Ammon's horn (tissue), 1 donor: ENCODE data around the gene OR13C9.
"Not testable (repeated sequence)": the region's sequence is repeated elsewhere in the genome, so short reads cannot be mapped to it uniquely, and the experiment has no call there.

Experiments used
- DNase-seq: peaks from one replicate; pipeline ENCODE4 v3.0.0-alpha.2; 2016; ENCODE audit warnings: low spot score

The OR13C9 gene, protein sequence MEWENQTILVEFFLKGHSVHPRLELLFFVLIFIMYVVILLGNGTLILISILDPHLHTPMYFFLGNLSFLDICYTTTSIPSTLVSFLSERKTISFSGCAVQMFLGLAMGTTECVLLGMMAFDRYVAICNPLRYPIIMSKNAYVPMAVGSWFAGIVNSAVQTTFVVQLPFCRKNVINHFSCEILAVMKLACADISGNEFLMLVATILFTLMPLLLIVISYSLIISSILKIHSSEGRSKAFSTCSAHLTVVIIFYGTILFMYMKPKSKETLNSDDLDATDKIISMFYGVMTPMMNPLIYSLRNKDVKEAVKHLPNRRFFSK

GRCh38 chr9:104618104-104618503, at the start of gene OR13C9:
OR13C9 (minus strand) TSS chr9:104618204; CDS start chr9:104618204, 0 bp downstream.
- no peak for DNase-seq

GRCh38 chr9:104658496-104659195, 40.6 kb upstream of the OR13C9 start:
- DNase-seq = no peak

DNA sequence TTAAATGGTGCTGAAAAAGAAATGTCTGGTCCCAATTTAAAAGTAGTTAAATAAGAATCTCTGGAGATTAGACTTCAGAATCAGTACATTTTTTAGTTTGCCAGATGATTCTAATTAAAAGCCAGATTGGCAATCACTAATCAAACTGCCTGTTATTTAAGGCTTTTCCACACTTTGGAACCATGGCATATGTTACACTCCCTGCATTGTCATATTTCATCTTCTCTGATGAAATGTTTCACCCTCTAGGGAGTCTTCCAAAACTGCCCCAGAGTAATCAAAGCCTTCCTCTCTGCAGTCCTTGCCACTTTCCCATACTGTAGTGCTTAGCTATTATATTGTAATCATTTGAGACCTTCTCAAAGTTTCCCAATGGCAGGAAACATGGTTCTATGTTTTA, 17.5 kb upstream of the OR13C9 start:
- peak; percentile 23 for DNase-seq

DNA sequence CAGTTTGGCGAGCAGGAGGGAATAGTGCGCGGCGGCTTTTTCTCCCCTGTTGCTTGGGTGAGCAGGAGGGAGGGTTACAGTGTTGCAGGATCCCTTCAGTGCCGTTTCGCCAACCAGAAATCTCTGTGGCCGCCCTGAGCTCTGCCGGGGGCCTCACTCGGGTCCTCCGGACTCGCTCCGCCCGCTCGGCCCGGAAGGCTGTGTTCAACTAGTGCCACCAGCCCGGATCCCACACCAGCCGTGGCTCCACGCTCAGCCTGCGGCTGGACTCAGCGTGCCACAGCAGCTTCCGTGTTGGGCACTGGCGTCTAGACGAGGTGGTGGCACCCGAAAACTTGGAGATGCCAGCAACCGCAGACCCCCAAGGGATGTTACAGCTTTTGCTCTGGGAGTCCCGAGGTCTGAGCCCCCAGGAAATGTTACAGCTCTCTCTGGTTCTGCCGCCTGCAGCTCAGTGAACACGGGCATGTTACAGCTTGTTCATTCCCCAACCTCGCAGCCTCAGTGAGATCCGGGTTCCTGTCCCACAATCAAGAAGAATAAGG, 16.0 kb upstream of the OR13C9 start:
- no peak for DNase-seq

- DNase-seq = not testable (repeated sequence)
These were observed 8.0 kb upstream of the OR13C9 start for GRCh38 chr9:104625964-104626363.

- DNase-seq = no peak
These were observed 586 bp downstream of the OR13C9 start for GRCh38 chr9:104617418-104617817.

DNA sequence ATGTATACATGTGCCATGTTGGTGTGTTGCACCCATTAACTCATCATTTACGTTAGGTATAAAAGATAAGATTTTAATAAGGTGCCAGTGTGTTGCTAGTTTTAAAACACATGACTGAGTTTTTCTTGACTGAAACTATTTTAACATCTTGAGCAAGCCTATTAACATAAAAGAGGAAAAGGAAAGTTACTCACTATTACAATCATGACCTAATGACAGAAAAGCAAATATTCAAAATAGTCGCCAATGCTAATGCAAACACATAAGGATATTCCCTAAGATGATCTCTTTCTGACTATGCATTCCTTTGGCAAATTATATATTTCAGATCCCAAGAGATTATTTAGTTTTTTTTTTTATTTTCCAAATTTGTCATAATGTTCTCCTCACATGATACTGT, 6.8 kb downstream of the OR13C9 start:
- no peak for DNase-seq

GRCh38 chr9:104608336-104608735, 9.7 kb downstream of the OR13C9 start:
- no peak for DNase-seq

GRCh38 chr9:104606152-104606551, 11.9 kb downstream of the OR13C9 start:
- DNase-seq = no peak

DNA sequence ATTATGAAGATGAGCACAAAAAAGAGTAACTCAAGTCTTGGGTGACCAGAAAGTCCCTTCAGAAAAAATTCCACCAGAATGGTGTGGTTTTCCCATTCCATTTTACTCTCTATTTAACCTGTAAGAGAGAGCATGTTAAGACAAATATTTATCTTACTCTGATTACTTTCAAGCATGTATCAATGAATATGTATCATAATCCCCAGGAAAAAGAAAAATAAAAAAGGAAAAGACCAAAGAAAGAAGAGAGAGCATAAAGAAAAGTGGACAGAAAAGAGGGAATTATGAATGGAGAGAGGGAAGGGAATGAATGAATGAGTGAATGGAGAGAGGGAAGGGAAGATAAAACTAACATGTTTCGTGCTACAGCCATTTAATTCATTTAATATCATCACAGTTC, 12.5 kb downstream of the OR13C9 start, which contains the start of gene OR13C2:
Gene OR13C2 (minus strand): TSS at position 101 of the 400 bp plus-strand sequence. CDS start 0 bp downstream, at position 101.
- not testable (repeated sequence) for DNase-seq

- no peak for DNase-seq
These were observed 13.2 kb downstream of the OR13C9 start for GRCh38 chr9:104604801-104605200.

DNA sequence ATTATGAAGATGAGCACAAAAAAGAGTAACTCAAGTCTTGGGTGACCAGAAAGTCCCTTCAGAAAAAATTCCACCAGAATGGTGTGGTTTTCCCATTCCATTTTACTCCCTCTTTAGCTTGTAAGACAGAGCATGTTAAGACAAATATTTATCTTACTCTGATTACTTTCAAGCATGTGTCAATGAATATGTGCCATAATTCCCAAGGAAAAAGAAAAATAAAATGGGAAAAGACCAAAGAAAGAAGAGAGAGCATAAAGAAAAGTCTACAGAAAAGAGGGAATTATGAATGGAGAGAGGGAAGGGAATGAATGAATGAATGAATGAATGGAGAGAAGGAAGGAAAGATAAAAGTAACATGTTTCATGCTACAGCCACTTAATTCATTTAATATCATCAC, 18.7 kb downstream of the OR13C9 start, which contains the start of gene OR13C5:
Gene OR13C5 (minus strand): TSS at position 101 of the 400 bp plus-strand sequence. CDS start 0 bp downstream, at position 101.
- not testable (repeated sequence) for DNase-seq

DNA sequence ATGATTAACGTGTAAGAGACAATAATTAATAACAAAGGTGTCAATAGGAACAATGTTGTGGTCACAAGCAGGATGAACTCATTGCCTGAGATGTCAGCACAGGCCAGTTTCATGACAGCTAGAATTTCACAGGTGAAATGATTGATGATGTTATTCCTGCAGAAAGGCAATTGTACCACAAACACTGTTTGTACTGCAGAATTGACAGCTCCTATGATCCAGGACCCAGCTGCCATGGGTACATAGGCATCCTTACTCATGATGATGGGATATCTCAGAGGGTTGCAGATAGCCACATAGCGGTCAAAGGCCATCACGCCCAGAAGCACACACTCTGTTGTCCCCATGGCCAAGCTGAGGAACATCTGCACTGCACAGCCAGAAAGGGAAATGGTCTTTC, 19.3 kb downstream of the OR13C9 start:
- DNase-seq = not testable (repeated sequence)

GRCh38 chr9:104589626-104590025, 28.4 kb downstream of the OR13C9 start:
- DNase-seq = no peak

GRCh38 chr9:104586496-104587180, 31.4 kb downstream of the OR13C9 start:
- no peak for DNase-seq

DNA sequence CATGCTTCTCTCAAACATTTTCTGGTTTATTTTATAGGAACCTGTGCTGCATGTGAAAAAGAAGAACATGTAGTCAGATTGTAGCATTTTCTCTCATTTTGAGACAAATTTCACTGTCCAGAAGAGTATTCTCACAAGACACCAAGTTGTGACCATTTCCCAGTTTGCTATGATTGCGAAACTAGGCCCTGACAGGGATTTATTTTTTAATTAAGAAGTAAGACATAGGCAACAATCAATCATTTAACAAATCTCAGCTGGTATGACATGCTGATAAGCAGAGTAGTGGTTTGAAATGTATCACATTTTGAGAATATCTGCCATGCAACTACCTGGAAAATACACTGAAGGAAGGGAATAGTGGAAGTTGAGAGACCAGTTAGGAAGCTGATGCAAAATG, 37.4 kb downstream of the OR13C9 start:
- no peak for DNase-seq

DNA sequence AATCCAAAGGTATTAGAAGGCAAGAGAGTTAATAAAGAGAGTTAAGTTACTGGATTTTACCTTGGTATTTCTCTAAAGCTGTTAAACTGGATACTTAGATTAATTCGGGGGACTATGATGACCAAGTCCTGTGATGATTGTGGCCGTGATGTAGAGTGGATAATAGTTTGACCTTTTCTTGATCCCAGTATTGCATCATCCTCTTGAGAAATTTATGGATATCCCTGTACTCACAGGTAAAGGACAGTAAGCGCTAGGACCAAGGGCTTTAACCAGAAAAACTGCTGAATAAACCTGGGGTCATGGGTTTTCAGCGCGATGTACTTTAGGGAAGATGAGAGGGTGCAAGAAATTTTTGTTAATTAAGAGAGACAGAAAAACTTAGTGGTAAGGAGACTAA, 40.7 kb downstream of the OR13C9 start:
- no peak for DNase-seq

GRCh38 chr9:104575456-104575855, 42.5 kb downstream of the OR13C9 start:
- no peak for DNase-seq

DNA sequence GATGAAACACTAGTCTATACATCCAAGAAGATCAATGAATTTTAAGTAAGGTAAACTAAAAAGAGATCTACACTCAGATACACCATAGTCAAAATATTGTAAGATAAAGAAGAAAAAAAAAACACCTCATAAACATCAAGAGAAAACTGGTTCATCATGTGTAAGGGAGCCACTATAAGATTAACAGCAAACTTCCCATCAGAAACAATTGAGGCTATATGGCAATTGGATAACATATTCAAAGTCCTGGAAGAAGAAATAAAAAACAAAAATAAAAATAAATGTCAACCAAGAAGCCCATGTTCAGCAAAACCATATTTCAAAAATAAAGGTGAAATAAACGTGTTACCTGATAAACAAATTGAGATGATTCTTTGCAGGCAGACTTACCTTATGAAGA, 45.4 kb downstream of the OR13C9 start:
- DNase-seq = no peak

GRCh38 chr9:104568868-104569267, 49.1 kb downstream of the OR13C9 start, which contains the start of gene OR13C8:
OR13C8 (plus strand) TSS chr9:104569168; CDS start chr9:104569168, 0 bp downstream.
- no peak for DNase-seq
